Urinary bladder (tissue), 4 donors: ENCODE data around the gene ABCC1. TPM values are rescaled to one million over a fixed set of nuclear protein-coding genes. Genes with fewer than 3 reads are reported as not detected.
"Not testable (repeated sequence)": the region's sequence is repeated elsewhere in the genome, so short reads cannot be mapped to it uniquely, and the experiment has no call there.

Source experiments
- DNase-seq: peaks from one replicate; pipeline ENCODE4 v3.0.0-alpha.2; 2015; ENCODE audit errors: extremely low spot score
- H3K27ac ChIP-seq: one replicate; pipeline ENCODE4 v1.5.1; 2013; ENCODE audit warnings: low read depth, mild to moderate bottlenecking, moderate library complexity
- H3K36me3 ChIP-seq: one replicate; pipeline ENCODE4 v1.6.1; 2013; ENCODE audit warnings: mild to moderate bottlenecking, moderate library complexity; ENCODE audit not compliant: insufficient read depth
- H3K4me1 ChIP-seq: one replicate; pipeline ENCODE4 v1.6.1; 2013; ENCODE audit warnings: mild to moderate bottlenecking, moderate library complexity; ENCODE audit not compliant: insufficient read depth
- H3K4me3 ChIP-seq: one replicate; pipeline ENCODE4 v1.5.1; 2013; ENCODE audit warnings: low read depth, low read length
- WGBS: extraction: QIAGEN DNeasy Blood & Tissue Kit; methylation state at CpG from one replicate; pipeline ENCODE4 v1.1.7; 2013; 5-methylcytosine and 5-hydroxymethylcytosine counted together
- polyA plus RNA-seq: library from polyadenylated mRNA; stranded (reverse); fragments of 200-250 nt; gene quantifications from one replicate; pipeline ENCODE4 v1.2.3, GENCODE V29; 2013
- total RNA-seq: library from RNA; depleted of rRNA; stranded (reverse); fragments of >200 nt; gene quantifications from one replicate; pipeline ENCODE4 v1.2.3, GENCODE V29; 2014
- donor health status: healthy with polysubstance abuse.
- donor health status: healthy.

Gene ABCC1
- total and polyA plus RNA-seq, 2 donors: 13.8 to 21.7 TPM

- no peaks in the 10 kb centered on the region for H3K4me1 ChIP-seq
- no peaks in the 10 kb centered on the region for H3K36me3 ChIP-seq
- DNase-seq: no peak
- H3K27ac ChIP-seq: no peak overlapping the region
- no peak overlapping the region for H3K4me3 ChIP-seq
Measured at GRCh38 chr16:16176328-16176727, 226.9 kb downstream of the ABCC1 start.

GRCh38 chr16:16178455-16179162, 229.2 kb downstream of the ABCC1 start:
- no peak for DNase-seq
- Histone ChIP-seq H3K27ac (no peak overlapping the region), H3K36me3 (no peaks in the 10 kb centered on the region), H3K4me3 (no peak overlapping the region), H3K4me1 (no peaks in the 10 kb centered on the region)
- 91% methylated on average over 7 of the region's 7 CpGs for WGBS

- DNase-seq, H3K4me1 ChIP-seq, H3K36me3 ChIP-seq, H3K27ac ChIP-seq, H3K4me3 ChIP-seq: not testable (repeated sequence)
- whole genome bisulfite sequencing: 82% methylated on average over 3 of the region's 3 CpGs
Measured at GRCh38 chr16:16181748-16182147, 232.3 kb downstream of the ABCC1 start.

- WGBS: 83% methylated on average over 8 of the region's 8 CpGs
- H3K27ac ChIP-seq: no peak overlapping the region
- no peaks in the 10 kb centered on the region for H3K4me1 ChIP-seq
- no peak for DNase-seq
- no peaks in the 10 kb centered on the region for H3K36me3 ChIP-seq
- H3K4me3 ChIP-seq: no peak overlapping the region
Measured at GRCh38 chr16:16182918-16183317, 233.5 kb downstream of the ABCC1 start.

- Histone ChIP-seq H3K27ac (no peak overlapping the region), H3K4me1 (no peaks in the 10 kb centered on the region), H3K36me3 (no peaks in the 10 kb centered on the region), H3K4me3 (no peak overlapping the region)
- 84% methylated on average over 8 of the region's 8 CpGs for whole genome bisulfite sequencing
- DNase-seq: no peak
Measured at GRCh38 chr16:16183562-16183961, 234.1 kb downstream of the ABCC1 start.

GRCh38 chr16:16184594-16184993, 235.2 kb downstream of the ABCC1 start:
- DNase-seq: no peak
- Histone ChIP-seq H3K36me3 (no peaks in the 10 kb centered on the region), H3K27ac (no peak overlapping the region), H3K4me3 (no peak overlapping the region), H3K4me1 (no peaks in the 10 kb centered on the region)
- WGBS: 88% methylated on average over 5 of the region's 5 CpGs

- no peaks in the 10 kb centered on the region for H3K4me1 ChIP-seq
- no peaks in the 10 kb centered on the region for H3K36me3 ChIP-seq
- H3K27ac ChIP-seq: no peak overlapping the region
- WGBS: 65% methylated on average over 4 of the region's 4 CpGs
- H3K4me3 ChIP-seq: no peak overlapping the region
- no peak for DNase-seq
Measured at GRCh38 chr16:16185095-16185494, 235.7 kb downstream of the ABCC1 start.

- Histone ChIP-seq H3K27ac (no peak overlapping the region), H3K4me3 (no peak overlapping the region), H3K36me3 (no peaks in the 10 kb centered on the region), H3K4me1 (no peaks in the 10 kb centered on the region)
- DNase-seq: no peak
- 94% methylated on average over 11 of the region's 11 CpGs for WGBS
Measured at GRCh38 chr16:16186820-16187219, 237.4 kb downstream of the ABCC1 start.

GRCh38 chr16:16188827-16189226, 239.4 kb downstream of the ABCC1 start:
- Histone ChIP-seq H3K4me1 (no peaks in the 10 kb centered on the region), H3K4me3 (no peak overlapping the region), H3K36me3 (no peaks in the 10 kb centered on the region), H3K27ac (no peak overlapping the region)
- no peak for DNase-seq
- WGBS: 89% methylated on average over 13 of the region's 13 CpGs

- Histone ChIP-seq H3K36me3 (no peaks in the 10 kb centered on the region), H3K27ac (no peak overlapping the region), H3K4me1 (no peaks in the 10 kb centered on the region), H3K4me3 (no peak overlapping the region)
- WGBS: 84% methylated on average over 8 of the region's 8 CpGs
- no peak for DNase-seq
Measured at GRCh38 chr16:16189842-16190241, 240.4 kb downstream of the ABCC1 start.

- H3K27ac ChIP-seq: no peak overlapping the region
- no peaks in the 10 kb centered on the region for H3K36me3 ChIP-seq
- no peak for DNase-seq
- no peak overlapping the region for H3K4me3 ChIP-seq
- no peaks in the 10 kb centered on the region for H3K4me1 ChIP-seq
- 85% methylated on average over 5 of the region's 5 CpGs for WGBS
Measured at GRCh38 chr16:16190546-16190945, 241.1 kb downstream of the ABCC1 start.

- H3K36me3 ChIP-seq, H3K4me3 ChIP-seq, H3K4me1 ChIP-seq, H3K27ac ChIP-seq, DNase-seq: not testable (repeated sequence)
- 94% methylated on average over 12 of the region's 12 CpGs for WGBS
Measured at GRCh38 chr16:16190966-16191365, 241.6 kb downstream of the ABCC1 start.

GRCh38 chr16:16191493-16192167, 242.2 kb downstream of the ABCC1 start:
- no peaks in the 10 kb centered on the region for H3K36me3 ChIP-seq
- no peak overlapping the region for H3K4me3 ChIP-seq
- no peaks in the 10 kb centered on the region for H3K4me1 ChIP-seq
- no peak for DNase-seq
- H3K27ac ChIP-seq: no peak overlapping the region
- WGBS: 61% methylated on average over 7 of the region's 8 CpGs
